ENCODE results near the gene ZNF552. TPM values are rescaled to one million over a fixed set of nuclear protein-coding genes. Genes with fewer than 3 reads are reported as not detected.
"Not testable (repeated sequence)": the region's sequence is repeated elsewhere in the genome, so short reads cannot be mapped to it uniquely, and the experiment has no call there.

Gene ZNF552
- total RNA-seq, 2 donors from 2014 or later, result 22.0 to 54.9 TPM

DNA sequence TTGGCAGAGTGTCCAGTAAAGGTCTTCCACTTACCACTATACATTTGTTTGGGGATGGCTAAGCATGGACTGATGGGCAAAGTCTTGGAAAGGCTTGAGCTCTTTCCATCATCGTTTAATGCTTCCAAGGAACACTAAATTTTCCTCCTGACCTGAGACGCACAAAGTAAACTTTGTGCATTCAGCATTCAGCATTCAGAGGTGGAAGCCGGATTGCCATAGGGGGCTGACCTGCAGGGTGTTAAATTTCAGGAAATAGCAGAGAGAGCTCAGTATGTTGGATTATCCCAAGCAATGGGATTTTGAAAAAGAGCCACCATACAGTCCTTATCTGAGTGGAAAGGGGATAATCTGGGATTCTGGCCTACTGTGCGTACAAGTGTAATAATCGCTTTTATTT, 14.0 kb downstream of the ZNF552 start:
- Histone ChIP-seq H3K4me3 (no peak overlapping the region), H3K27ac (peak overlapping the region; percentile 24 to 90), H3K4me1 (replicated peaks) (peaks cover 14% of the 10 kb centered on the region), H3K27me3 (replicated peaks; ENCODE audit: insufficient read depth) (no peaks in the 10 kb centered on the region), H3K9me3 (no peaks in the 10 kb centered on the region), H3K36me3 (no peaks in the 10 kb centered on the region)
- DNase-seq (ENCODE audit: low spot score), result no peak
- intact Hi-C loops (cut with DNase I), result no loop called here
- 66% methylated on average over 5 of the region's 5 CpGs for WGBS
- TF ChIP-seq CTCF (IDR thresholded peaks at IDR 0.05) (no peak), POLR2A (IDR thresholded peaks at IDR 0.05) (no peak), POLR2AphosphoS5 (IDR thresholded peaks at IDR 0.05) (no peak)

GRCh38 chr19:57796580-57796979, 18.1 kb downstream of the ZNF552 start:
- H3K36me3 ChIP-seq; H3K4me3 ChIP-seq; H3K27ac ChIP-seq; intact Hi-C loops (cut with DNase I); H3K27me3 ChIP-seq (replicated peaks; ENCODE audit: insufficient read depth); H3K4me1 ChIP-seq (replicated peaks); DNase-seq (ENCODE audit: low spot score); H3K9me3 ChIP-seq: not testable (repeated sequence)
- WGBS, result 100% methylated on average over 1 of the region's 1 CpG

- intact Hi-C loops (cut with DNase I), result no loop called here
- DNase-seq (ENCODE audit: low spot score), result no peak
- no peaks in the 10 kb centered on the region for H3K27me3 ChIP-seq (replicated peaks; ENCODE audit: insufficient read depth)
- no peak overlapping the region for H3K4me3 ChIP-seq
- peaks cover 0 to 8% of the 10 kb centered on the region in 2 donors for H3K36me3 ChIP-seq
- TF ChIP-seq POLR2A (IDR thresholded peaks at IDR 0.05) (no peak), CTCF (IDR thresholded peaks at IDR 0.05) (no peak), POLR2AphosphoS5 (IDR thresholded peaks at IDR 0.05) (no peak)
- H3K9me3 ChIP-seq, result no peaks in the 10 kb centered on the region
- no peaks in the 10 kb centered on the region for H3K4me1 ChIP-seq (replicated peaks)
- H3K27ac ChIP-seq, result no peak overlapping the region
- 95% methylated on average over 4 of the region's 4 CpGs for WGBS
These were observed 25.4 kb downstream of the ZNF552 start for GRCh38 chr19:57789288-57789687.

- H3K9me3 ChIP-seq, result no peaks in the 10 kb centered on the region
- peaks cover 0 to 8% of the 10 kb centered on the region in 2 donors for H3K36me3 ChIP-seq
- H3K27me3 ChIP-seq (replicated peaks; ENCODE audit: insufficient read depth), result no peaks in the 10 kb centered on the region
- no peak overlapping the region for H3K4me3 ChIP-seq
- H3K27ac ChIP-seq, result no peak overlapping the region
- DNase-seq (ENCODE audit: low spot score), result no peak
- TF ChIP-seq POLR2AphosphoS5 (IDR thresholded peaks at IDR 0.05) (no peak), CTCF (IDR thresholded peaks at IDR 0.05) (no peak), POLR2A (IDR thresholded peaks at IDR 0.05) (no peak)
- intact Hi-C loops (cut with DNase I), result no loop called here
- no peaks in the 10 kb centered on the region for H3K4me1 ChIP-seq (replicated peaks)
These were observed 26.5 kb downstream of the ZNF552 start for GRCh38 chr19:57788114-57788692.

DNA sequence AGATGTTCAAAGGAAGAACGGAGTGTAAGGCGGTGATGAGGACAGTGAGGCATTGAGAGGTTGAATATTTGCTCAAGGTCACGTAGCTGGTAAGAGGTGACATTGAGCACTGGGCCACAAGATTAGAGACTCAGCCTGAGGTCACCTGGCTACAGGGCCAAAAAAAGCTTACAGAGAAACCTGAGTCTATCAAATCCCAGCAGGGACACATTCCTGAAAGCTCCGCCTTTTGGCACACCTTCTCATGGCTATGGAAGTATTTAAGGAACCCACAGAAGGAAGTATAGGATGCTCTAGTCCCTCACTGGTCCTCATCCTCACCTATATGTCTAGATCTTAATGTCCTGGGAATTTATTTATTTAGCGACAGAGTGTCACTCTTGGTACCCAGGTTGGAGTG, 27.8 kb downstream of the ZNF552 start:
- WGBS, result 87% methylated on average over 5 of the region's 5 CpGs
- intact Hi-C loops (cut with DNase I), result no loop called here
- Histone ChIP-seq H3K4me1 (replicated peaks) (no peaks in the 10 kb centered on the region), H3K4me3 (no peak overlapping the region), H3K36me3 (peaks cover 0 to 8% of the 10 kb centered on the region in 2 donors), H3K9me3 (no peaks in the 10 kb centered on the region), H3K27ac (no peak overlapping the region), H3K27me3 (replicated peaks; ENCODE audit: insufficient read depth) (no peaks in the 10 kb centered on the region)
- TF ChIP-seq CTCF (IDR thresholded peaks at IDR 0.05), result no peak
- TF ChIP-seq POLR2AphosphoS5 (IDR thresholded peaks at IDR 0.05), result no peak
- TF ChIP-seq POLR2A (IDR thresholded peaks at IDR 0.05), result no peak
- DNase-seq (ENCODE audit: low spot score), result no peak

Measured in prostate gland (tissue), 2 donors.